ENCODE measurements around the gene PEAR1.
"Not testable (repeated sequence)": the region's sequence is repeated elsewhere in the genome, so short reads cannot be mapped to it uniquely, and the experiment has no call there.

Gene PEAR1

GRCh38 chr1:156924478-156925153, 31.1 kb downstream of the PEAR1 start:
- DNase-seq = no peak

GRCh38 chr1:156925154-156926010, 31.9 kb downstream of the PEAR1 start:
- DNase-seq = no peak

- peak; percentile 42 for DNase-seq
Observed at GRCh38 chr1:156926175-156926574, 32.7 kb downstream of the PEAR1 start.

GRCh38 chr1:156926695-156927094, 33.2 kb downstream of the PEAR1 start:
- not testable (repeated sequence) for DNase-seq

- peak; percentile 78 for DNase-seq
Observed at GRCh38 chr1:156927215-156928042, 33.9 kb downstream of the PEAR1 start.

- no peak for DNase-seq
Observed at GRCh38 chr1:156928043-156928602, 34.6 kb downstream of the PEAR1 start.

- no peak for DNase-seq
Observed at GRCh38 chr1:156929596-156930238, 36.2 kb downstream of the PEAR1 start.

GRCh38 chr1:156930483-156930882, 37.0 kb downstream of the PEAR1 start:
- no peak for DNase-seq

- DNase-seq = peak; percentile 66
Observed at GRCh38 chr1:156931211-156931952, 37.9 kb downstream of the PEAR1 start.

GRCh38 chr1:156931974-156932710, 38.6 kb downstream of the PEAR1 start:
- DNase-seq = no peak

GRCh38 chr1:156933136-156933535, 39.6 kb downstream of the PEAR1 start:
- DNase-seq = no peak

GRCh38 chr1:156935505-156936128, 42.1 kb downstream of the PEAR1 start:
- DNase-seq = no peak

- DNase-seq = no peak
Observed at GRCh38 chr1:156936191-156936590, 42.7 kb downstream of the PEAR1 start.

- no peak for DNase-seq
Observed at GRCh38 chr1:156936721-156937220, 43.3 kb downstream of the PEAR1 start.

- no peak for DNase-seq
Observed at GRCh38 chr1:156937883-156938282, 44.4 kb downstream of the PEAR1 start.

- no peak for DNase-seq
Observed at GRCh38 chr1:156938813-156939212, 45.3 kb downstream of the PEAR1 start.

- DNase-seq = no peak
Observed at GRCh38 chr1:156939786-156940334, 46.3 kb downstream of the PEAR1 start.

GRCh38 chr1:156941675-156942074, 48.2 kb downstream of the PEAR1 start:
- DNase-seq = no peak

GRCh38 chr1:156942176-156942575, 48.7 kb downstream of the PEAR1 start:
- DNase-seq = no peak

GRCh38 chr1:156942576-156942975, 49.1 kb downstream of the PEAR1 start:
- DNase-seq = no peak
